CD4-positive, alpha-beta T cell treated with Interleukin-6 at 100 ng/mL for 8 hours (primary cell): ENCODE results near the gene NDUFB3.
"Not testable (repeated sequence)": the region's sequence is repeated elsewhere in the genome, so short reads cannot be mapped to it uniquely, and the experiment has no call there.

Experiments used
- DNase-seq: peaks from one replicate; pipeline ENCODE4 v3.0.0-alpha.2; 2020; ENCODE audit warnings: mixed read lengths, low spot score

NDUFB3 gene

DNA sequence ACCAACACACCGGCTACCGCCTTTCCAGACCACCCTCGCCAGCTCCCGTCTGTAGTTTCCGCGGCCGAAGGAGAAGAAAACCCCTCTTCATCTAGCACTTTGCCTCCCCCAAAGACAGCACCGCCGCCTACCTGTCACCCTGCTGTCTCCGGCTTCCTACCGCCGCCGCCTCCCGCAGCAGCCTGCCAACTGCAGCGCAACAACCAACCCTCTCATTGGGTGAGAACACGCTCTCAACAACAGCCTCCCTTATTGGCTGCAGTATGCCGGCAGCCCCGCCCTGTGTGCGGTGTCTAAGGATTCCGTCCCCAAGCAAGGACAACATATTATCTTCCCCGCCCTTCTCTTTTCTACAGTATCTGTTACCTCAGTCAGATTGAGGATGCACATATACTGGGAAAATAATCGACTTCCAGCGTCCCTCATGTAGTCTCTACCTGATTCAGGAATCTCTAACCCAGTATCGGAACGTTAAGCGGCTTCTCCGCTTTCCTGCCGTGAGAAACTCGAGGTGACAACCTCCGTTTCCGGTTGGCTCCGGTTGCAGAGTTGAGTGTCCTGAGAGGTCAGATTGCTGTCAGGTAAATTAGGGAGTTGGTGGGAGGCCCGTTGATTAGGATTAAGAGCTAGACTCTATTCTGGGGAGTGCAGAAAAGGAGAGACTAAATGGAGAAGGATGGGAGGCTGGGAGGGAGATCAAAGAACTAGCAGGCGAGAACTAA lies at the start of gene NDUFB3, which contains the start of gene HYCC2:
NDUFB3 (plus strand) TSS at position 523 of the 722 bp plus-strand sequence. CDS start 6,882 bp downstream, outside the sequence.
HYCC2 (minus strand) TSS at position 193 of the 722 bp plus-strand sequence. CDS start 47,662 bp downstream, outside the sequence.
- DNase-seq, result peak; percentile 93

DNA sequence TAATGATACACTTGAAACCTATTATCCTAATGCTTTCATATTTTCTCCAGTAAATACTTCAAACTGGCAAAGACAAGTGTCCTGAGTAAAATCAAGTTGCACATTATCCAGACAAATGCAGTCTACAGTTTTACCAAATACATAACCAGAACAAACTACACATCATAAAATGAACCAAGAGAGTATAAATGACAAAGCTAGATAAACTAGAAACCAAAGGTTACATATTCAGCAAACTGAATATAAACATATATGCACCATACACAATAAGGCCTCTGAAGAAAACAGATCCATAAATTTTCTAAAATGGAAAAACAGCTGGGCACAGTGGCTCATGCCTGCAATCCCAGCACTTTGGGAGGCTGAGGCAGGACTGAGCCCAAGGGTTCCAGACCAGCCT lies 47.3 kb upstream of the NDUFB3 start:
- DNase-seq, result no peak

DNA sequence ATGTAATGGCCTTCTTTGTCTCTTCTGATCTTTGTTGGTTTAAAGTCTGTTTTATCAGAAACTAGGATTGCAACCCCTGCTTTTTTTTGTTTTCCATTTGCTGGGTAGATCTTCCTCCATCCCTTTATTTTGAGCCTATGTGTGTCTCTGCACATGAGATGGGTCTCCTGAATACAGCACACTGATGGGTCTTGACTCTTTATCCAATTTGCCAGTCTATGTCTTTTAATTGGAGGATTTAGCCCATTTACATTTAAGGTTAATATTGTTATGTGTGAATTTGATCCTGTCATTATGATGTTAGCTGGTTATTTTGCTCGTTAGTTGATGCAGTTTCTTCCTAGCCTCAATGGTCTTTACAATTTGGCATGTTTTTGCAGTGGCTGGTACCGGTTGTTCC lies 37.4 kb upstream of the NDUFB3 start:
- DNase-seq, result not testable (repeated sequence)

DNA sequence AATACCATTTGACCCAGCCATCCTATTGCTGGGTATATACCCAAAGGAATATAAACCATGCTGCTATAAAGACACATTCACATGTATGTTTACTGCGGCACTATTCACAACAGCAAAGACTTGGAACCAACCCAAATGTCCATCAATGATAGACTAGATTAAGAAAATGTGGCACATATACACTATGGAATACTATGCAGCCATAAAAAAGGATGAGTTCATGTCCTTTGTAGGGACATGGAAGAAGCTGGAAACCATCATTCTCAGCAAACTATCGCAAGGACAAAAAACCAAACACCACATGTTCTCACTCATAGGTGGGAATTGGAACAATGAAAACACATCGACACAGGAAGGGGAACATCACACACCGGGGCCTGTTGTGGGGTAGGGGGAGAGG lies 33.4 kb upstream of the NDUFB3 start:
- not testable (repeated sequence) for DNase-seq

DNA sequence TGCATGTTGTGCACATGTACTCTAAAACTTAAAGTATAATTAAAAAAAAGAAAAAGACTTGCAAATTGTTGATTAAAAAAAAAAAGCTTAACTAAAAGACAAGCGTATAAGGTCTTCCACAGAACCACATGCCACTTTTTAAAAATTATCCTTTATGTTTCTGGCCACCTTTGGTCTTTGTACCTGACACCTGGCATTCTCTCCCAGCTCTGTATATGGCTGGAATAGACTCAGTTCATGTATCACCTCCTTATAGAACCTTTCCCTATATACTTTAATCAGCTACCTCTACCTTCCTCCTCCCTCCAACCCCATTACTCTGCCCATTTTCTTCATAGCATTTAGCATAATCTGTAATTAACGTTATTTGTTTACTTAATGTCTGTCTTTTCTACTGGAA lies 32.9 kb upstream of the NDUFB3 start:
- no peak for DNase-seq

DNA sequence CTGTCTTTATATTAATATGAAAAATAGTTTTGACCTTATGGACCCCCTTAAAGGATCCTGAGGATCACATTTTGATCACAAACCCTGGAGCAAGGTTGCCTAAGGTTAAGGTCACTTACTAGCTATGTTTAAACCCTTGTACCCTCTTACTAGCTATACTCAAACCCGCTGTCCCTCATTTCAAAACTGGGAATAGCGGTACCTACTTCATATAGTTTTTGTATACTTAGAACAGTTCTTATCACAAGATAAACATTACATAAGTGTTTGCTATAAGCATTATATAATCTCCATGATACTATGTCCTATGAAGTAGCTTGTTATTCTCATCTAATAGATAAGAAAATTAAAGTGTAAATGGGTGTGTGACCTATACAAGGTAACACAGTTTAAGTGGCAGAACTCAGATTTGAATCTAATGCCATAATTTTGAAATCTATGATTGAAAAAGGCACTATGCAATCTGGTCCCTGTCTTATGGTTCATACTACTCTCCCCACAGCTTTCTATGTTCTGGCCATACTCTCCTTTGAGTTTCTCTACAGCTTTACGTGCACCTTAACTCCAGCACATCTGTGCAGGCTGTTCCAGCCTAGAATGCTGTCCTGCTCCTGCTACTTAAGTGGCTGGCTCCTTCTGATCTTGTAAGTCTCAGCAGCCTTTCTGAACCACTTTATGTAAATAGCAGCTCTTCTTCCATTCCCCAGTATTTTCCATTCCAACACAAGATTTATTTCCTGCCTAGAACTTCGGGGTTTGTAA lies 30.8 kb upstream of the NDUFB3 start:
- no peak for DNase-seq

DNA sequence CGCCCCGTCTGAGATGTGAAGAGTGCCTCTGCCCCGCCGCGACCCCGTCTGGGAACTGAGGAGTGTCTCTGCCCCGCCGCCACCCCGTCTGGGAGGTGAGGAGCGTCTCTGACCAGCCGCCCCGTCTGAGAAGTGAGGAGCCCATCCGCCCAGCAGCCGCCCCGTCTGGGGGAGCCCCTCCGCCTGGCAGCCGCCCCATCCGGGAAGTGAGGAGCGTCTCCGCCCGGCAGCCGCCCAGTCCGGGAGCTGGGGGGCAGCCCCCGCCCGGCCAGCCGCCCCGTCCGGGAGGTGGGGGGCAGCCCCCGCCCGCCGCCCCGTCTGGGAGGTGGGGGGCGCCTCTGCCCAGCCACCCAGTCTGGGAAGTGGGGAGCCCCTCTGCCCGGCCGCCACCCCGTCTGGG lies 29.4 kb upstream of the NDUFB3 start:
- not testable (repeated sequence) for DNase-seq

DNA sequence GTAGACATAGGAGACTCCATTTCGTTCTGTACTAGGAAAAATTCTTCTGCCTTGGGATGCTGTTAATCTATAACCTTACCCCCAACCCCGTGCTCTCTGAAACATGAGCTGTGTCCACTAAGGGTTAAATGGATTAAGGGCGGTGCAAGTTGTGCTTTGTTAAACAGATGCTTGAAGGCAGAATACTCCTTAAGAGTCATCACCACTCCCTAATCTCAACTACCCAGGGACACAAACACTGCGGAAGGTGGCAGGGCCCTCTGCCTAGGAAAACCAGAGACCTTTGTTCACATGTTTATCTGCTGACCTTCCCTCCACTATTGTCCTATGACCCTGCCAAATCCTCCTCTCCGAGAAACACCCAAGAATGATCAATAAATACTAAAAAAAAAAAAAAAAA lies 28.8 kb upstream of the NDUFB3 start:
- not testable (repeated sequence) for DNase-seq

DNA sequence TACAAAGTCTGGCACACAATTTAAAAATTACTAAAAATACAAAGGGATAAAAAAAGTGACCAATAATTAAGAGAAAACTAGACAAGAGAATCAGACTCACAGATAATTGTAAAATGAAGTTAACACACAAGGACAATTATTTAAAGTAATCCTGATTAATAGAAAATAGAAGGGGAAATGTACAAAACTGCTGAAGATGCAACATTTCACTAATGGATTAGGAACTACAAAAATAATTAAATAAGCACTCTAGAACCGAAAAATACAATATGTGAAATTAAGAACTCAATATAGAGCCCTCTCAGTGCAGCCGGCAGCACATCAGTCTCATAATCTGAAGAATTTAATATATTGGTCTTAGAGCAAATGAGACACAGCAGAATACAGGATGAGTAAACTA lies 24.9 kb upstream of the NDUFB3 start:
- no peak for DNase-seq

DNA sequence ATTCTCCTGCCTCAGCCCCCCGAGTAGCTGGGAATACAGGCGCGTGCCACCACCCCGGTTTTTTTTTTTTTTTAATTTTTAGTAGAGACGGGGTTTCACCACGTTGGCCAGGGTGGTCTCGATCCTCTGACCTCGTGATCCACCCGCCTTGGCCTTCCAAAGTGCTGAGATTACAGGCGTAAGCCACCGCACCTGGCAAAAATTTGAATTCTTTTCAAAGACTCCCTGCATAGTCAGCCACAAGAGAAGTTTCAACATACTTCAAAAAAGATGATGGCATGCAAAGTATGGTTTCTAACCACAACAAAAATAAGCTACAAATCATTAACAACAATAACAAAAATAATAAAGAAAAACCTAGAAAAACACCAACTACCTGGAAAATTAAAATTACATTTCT lies 22.3 kb upstream of the NDUFB3 start:
- DNase-seq, result no peak

DNA sequence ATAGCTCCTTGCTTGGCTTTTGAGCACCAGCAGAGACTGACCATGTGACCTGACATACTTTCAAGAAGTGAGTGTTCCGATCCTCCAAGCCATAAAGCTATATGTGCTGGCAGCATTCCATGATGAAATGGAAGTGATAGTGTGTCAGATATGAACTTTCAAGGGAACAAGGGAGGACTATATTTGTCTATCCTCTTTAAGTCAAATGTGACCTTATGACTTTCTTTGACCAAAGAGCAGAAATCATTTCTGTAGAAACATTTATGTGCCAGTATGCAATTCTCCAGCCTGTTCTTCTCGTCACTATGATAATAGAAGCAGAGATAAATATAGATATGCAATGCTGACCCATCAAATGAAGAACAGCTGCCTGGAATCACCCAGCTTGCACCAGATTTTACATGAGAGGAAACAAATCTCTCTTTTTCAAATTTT lies 14.7 kb upstream of the NDUFB3 start:
- DNase-seq, result no peak

DNA sequence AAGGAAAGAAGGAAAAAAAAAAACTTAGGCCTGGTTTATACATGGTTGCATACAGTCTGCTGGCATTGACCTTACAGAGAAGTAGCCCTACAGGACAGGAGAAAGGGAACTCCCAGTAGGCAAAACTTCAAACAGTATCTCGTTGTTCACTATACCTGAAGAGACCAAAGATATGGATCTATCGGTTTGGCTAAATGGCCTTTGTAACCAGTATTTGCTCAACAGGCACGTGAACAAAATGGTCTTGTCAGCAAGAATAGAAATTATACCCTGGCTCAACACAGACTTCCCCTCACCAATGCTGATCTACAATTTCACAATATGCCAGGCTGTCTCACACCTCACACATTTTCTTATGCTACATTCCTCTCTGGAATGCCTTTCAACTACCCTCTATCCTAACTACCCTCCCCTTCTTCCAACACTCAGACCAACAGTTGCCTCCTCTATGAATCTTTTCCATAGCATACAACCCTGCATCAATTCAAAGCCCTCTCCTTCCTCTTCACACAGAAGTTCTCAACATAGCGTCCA lies 14.0 kb upstream of the NDUFB3 start:
- no peak for DNase-seq

DNA sequence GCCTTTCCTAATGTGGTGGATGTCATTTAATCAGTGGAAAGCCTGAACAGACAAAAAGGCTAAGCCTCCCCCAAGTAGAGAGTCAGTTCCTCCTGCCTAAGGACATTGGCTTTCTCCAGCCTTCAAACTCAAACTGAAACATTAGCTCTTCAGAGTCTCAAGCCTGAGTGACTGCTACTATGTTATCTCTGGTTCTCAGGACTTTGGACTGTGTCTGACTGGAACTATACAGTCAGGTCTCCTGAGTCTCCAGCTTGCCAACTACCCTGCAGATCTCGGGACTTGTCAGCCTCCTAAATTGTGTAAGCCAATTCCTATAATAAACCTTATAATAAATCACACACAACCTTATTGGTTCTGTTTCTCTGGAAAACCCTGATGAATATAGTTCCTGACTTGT lies 12.9 kb upstream of the NDUFB3 start:
- no peak for DNase-seq

DNA sequence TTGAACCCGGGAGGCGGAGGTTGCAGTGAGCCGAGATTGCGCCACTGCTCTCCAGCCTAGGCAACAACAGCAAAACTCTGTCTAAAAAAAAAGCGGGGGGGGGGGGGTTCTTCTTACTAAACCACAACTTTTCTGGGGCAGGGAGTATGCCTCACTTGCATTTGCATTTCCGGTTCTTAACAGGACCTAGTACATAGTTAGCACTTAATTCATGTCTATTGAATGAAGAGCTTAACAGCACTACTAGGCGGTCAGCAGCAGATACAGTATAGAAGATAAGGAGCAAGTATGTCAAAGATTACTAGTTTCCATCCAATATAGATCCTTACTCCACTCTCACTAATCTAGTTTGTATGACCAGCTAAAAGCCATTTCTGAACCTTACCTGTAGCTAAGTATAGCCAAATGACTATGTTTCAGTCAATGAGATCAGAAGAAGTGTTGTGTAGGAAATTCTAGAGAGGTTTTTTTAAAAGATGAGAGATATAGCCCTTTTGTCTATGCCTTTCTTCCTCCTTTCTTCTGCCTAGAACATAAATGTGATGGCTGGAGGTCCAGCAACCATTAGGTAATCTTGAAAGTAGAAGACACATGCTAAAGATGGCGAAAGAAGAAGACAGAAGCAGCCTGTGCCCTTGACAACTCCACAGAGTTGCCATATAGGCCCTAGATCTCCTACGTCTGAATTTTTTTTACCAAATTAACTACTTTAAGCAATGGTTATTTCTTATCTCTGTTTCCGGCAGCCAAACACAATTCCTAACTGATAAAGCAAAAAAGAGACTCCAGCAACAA lies 11.6 kb upstream of the NDUFB3 start:
- DNase-seq, result no peak

DNA sequence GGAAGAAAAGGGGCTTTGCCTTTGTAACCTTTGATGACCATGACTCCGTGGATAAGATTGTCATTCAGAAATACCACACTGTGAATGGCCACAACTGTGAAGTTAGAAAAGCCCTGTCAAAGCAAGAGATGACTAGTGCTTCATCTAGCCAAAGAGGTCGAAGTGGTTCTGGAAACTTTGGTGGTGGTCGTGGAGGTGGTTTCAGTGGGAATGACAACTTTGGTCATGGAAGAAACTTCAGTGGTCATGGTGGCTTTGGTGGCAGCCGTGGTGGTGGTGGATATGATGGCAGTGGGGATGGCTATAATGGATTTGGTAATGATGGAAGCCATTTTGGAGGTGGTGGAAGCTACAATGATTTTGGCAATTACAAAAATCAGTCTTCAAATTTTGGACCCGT lies 8.3 kb upstream of the NDUFB3 start:
- not testable (repeated sequence) for DNase-seq

DNA sequence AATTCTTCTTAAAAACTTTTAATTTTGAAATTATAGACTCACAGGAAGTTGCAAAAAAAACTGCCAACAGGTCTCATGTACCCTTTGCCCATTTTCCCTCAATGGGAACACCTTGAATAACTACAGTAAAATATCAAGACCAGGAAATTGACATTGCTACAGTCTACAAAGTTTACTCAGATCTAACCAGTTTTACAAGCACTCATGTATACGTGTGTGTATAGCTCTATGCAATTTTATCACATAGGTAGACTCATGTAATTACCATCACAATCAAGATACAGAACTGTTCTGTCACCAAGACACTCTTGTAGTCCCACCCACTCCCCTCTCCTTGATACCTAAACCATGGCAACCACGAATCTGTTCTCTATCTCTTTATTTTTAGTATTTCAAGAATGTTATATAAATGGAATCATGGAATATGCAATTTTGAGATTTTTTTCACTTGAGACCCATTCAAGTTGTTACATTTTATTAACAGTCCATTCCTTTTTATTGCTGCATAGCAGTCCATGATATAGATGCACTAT lies 6.9 kb upstream of the NDUFB3 start:
- no peak for DNase-seq

DNA sequence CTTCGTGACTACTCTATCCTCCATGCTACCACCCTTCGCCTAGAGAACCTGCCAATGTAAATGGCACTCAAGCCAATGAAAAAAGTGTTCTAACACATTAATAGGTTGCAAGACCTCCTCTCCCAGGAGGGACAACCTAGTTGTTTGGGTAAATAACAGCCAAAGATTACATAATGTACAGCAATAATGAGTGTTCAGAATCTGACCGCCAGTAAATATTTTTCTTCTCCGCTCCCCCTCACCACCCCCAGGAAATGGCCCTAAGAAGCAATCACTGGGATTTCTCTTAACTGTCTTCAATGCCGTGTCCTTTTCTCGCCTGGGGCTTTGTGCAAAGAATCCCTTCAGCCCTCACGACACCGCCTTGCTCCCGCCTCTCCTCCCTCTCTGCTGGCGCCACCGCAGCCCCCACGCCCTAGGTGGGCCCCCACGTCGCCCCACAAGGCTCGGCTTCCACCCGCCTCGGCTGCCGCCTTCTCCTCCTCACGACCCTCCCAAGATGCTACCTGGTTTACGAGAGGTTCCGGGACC lies 788 bp upstream of the NDUFB3 start:
- no peak for DNase-seq

DNA sequence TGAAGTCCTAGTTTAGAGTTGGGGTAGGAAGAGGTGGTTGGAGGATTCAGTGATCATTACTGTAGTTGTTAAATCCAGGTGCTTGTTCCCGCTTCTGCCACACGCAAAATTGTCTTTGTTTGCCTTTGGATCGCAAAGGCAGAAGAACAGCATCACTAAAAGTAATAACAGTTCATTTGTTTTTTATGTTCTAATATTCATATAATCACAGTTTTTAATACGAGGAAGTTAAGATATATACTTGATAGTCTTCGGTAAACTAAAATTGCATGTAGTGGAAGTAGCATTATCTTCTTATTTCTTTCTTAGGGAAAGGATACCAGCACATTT lies 365 bp downstream of the NDUFB3 start:
- no peak for DNase-seq

DNA sequence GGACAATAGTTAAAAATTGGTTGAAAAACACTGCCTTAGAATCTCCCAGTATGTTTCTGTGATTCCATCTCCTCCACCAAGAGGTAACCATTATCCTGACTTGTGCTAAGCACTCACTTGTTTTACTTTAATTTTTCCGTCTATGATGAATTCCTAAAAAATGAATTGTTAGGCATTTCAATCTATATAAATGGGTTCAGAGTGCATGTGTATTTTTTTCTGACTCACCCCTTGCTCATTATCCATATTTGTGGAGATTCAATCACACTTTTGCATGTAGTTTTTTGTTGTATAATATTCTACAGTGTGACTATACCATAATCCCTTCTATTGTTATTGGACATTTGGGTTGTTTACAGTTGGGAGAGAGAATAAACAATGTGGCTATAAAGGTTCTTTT lies 1.3 kb downstream of the NDUFB3 start:
- DNase-seq, result no peak

DNA sequence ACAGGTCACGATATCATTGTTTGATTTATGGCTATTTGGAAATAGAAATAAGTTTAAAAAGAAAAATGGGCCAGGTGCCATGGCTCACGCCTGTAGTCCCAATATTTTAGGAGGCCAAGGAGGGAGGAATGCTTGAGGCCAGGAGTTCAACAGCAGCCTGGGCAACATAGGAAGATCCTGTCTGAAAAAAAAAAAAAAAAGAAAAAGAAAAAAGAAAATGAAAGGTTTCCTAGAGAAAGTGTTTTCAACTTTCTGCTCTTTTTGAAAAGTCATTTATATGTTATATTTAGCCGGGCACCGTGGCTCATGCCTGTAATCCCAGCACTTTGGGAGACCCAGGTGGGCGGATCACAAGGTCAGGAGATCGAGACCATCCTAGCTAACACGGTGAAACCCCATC lies 3.2 kb downstream of the NDUFB3 start:
- DNase-seq, result no peak

DNA sequence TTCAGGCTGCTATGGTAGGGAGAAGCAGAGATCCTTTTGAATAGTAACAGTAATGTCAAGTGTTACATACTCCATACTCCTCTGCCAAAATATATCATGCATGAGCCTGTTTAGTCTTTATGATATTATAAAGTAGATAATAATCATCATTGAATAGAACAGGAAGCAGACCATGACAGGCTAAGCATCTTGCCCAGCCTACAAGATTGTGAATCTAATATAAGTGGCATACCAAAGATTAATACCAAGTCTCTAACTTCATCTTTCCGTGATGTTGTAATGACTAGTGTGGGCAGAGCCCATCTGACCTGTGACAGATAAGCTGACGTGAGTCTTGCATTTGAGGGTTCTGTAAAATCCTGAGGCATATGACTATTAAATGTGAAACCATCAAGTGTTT lies 13.1 kb downstream of the NDUFB3 start:
- DNase-seq, result no peak

DNA sequence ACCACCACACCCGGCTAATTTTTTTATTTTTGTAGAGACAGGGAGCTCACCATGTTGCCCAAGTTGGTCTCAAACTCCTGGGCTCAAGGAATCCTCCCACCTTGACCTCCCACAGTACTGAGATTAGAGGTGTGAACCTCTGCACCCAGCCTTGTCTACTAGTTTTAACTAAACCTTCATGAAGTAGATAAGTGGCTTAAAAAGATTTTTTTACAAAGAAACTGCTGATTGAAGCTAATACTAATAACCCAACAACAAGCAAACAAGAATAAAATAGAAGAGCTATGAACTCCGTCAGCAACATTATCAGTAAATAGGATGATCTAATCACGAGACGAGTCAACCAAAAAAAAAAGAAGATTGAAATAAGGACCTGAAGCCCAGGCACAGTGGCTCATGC lies 18.8 kb downstream of the NDUFB3 start:
- no peak for DNase-seq
